Mucosa of stomach (tissue), 1 donor: Measurements from ENCODE around the gene PDZRN4.

Experiments used
- H3K27me3 ChIP-seq: one replicate; pipeline ENCODE4 v1.7.0; 2013; ENCODE audit warnings: mild to moderate bottlenecking, low read length; ENCODE audit not compliant: control insufficient read depth, insufficient read depth
- H3K36me3 ChIP-seq: one replicate; pipeline ENCODE4 v1.7.0; 2013; ENCODE audit warnings: low read length; ENCODE audit not compliant: control insufficient read depth, insufficient read depth
- H3K4me1 ChIP-seq: one replicate; pipeline ENCODE4 v1.7.0; 2013; ENCODE audit warnings: mild to moderate bottlenecking, low read length; ENCODE audit not compliant: control insufficient read depth, insufficient read depth
- H3K4me3 ChIP-seq: one replicate; pipeline ENCODE4 v1.7.0; 2013; ENCODE audit warnings: low read length
- H3K9ac ChIP-seq: one replicate; pipeline ENCODE4 v1.7.0; 2013; ENCODE audit warnings: mild to moderate bottlenecking, low read length, moderate library complexity
- H3K9me3 ChIP-seq: one replicate; pipeline ENCODE4 v1.7.0; 2013; ENCODE audit warnings: mild to moderate bottlenecking, low read length, moderate library complexity; ENCODE audit not compliant: control insufficient read depth
- donor health status: Pancreatic carcinoma.

PDZRN4 gene

DNA sequence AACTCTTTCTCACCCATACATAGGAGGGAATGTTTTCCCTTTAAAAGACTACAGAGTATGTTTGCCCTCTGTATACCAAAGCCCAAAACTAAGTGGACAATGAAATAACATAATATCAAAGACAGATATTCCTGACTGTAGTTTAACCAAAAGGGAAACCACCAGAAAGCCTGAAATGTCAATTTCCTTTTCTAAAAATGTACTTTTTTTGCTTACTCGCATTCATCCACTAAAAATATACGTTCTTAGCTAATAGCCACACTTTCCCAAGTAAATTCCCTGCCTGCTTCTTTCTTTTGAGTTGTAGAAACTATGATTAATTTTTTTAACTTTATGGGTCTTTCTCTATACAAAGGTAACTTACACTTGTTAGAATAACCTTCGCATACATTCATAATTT, 280.2 kb downstream of the PDZRN4 start:
- H3K36me3 ChIP-seq, result no peaks in the 10 kb centered on the region

DNA sequence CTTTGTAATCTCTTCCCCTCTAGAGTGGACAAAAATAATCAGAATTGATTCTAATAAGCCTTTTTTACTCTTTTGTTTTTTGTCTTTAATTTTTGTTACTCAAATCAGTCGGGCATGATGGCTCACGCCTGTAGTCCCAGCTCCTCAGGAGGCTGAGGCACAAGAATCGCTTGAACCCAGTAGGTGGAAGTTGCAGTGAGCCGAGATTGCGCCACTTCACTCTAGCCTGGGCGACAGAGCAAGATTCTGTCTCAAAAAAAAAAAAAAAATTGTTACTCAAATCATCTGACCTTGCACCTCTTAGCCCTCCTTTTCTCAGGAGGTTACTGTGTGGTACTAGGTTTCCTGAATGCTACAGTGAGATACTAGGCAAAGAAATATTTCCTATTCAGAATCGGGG, 280.6 kb downstream of the PDZRN4 start:
- Histone ChIP-seq H3K4me3 (no peak overlapping the region), H3K4me1 (no peaks in the 10 kb centered on the region), H3K36me3 (no peaks in the 10 kb centered on the region), H3K9me3 (no peaks in the 10 kb centered on the region), H3K27me3 (no peaks in the 10 kb centered on the region), H3K9ac (no peak overlapping the region)

More for the DNA sequence above, 280.2 kb downstream of the PDZRN4 start:
- Histone ChIP-seq H3K4me1 (no peaks in the 10 kb centered on the region), H3K4me3 (no peak overlapping the region), H3K27me3 (no peaks in the 10 kb centered on the region), H3K9ac (no peak overlapping the region), H3K9me3 (no peaks in the 10 kb centered on the region)

DNA sequence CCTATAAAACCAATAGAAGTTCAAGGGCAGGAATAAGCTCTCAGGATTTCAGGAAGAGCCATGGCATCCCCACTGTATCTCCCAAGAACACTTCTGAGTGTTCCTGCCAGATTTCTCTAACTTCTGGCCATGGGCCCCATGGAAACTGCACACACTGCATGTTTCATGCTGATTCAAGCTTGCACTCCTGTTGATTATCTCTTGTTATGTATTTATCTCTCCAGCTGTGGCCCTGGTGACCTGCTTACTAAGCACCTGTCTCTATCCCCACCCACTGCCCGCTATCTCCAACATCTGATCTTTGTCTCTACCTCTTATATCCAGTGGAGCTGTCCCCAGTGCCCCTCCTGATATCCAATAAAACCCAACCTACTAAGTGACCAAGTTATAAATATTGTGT, 285.3 kb downstream of the PDZRN4 start:
- Histone ChIP-seq H3K9ac (no peak overlapping the region), H3K4me3 (no peak overlapping the region), H3K4me1 (no peaks in the 10 kb centered on the region), H3K9me3 (no peaks in the 10 kb centered on the region), H3K27me3 (no peaks in the 10 kb centered on the region), H3K36me3 (no peaks in the 10 kb centered on the region)

- Histone ChIP-seq H3K4me3 (no peak overlapping the region), H3K4me1 (no peaks in the 10 kb centered on the region), H3K36me3 (no peaks in the 10 kb centered on the region), H3K27me3 (no peaks in the 10 kb centered on the region), H3K9ac (no peak overlapping the region), H3K9me3 (no peaks in the 10 kb centered on the region)
Observed at GRCh38 chr12:41474001-41474400, 285.9 kb downstream of the PDZRN4 start.

DNA sequence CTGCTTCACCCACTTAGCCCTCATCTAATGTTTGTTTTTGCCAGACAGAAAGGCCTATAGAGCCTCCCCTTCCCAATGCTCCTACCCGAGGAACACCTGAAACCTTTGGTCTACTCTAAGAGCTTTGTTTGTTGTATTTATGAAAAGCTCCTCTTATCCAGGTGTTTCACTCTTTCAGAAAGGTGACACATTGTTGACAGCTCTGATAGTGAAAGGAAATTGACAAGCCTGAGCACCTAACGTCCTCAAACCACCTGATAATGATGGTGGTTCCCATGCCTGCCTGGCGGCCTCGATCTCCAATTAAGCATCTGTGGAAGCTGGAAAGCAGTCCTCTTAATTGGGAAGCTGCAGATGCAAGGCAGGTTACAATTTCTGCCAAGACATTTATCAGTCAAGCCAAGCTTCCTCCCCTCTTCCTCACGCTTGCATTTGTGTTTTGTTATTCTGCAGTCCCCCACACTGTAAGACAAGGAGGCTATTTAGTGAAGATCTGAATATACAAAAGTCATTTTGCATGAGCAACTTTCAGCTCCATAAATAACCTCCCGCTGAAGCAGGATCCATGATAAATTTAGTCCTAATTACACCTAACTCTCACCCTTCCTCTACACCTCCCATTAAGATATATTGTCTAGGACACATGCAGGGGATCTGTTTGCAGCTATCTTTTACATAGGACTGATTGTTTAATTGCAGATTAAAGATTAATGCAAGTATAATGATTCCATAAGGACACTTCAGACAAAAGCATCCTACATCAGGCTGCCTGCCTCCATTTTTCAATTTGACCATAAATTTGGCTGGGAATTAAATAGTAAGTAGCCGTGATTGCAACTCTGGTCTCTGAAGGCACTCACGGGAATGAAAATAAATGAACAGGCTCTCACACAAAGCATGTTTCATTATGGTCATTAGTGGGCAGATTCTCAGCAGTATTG, 288.6 kb downstream of the PDZRN4 start:
- no peak overlapping the region for H3K4me3 ChIP-seq
- H3K27me3 ChIP-seq, result no peaks in the 10 kb centered on the region

GRCh38 chr12:41479426-41479825, 291.3 kb downstream of the PDZRN4 start:
- H3K36me3 ChIP-seq, result no peaks in the 10 kb centered on the region
- H3K27me3 ChIP-seq, result no peaks in the 10 kb centered on the region
- no peak overlapping the region for H3K4me3 ChIP-seq
- no peak overlapping the region for H3K9ac ChIP-seq
- no peaks in the 10 kb centered on the region for H3K9me3 ChIP-seq
- no peaks in the 10 kb centered on the region for H3K4me1 ChIP-seq

More for the DNA sequence above, 288.6 kb downstream of the PDZRN4 start:
- Histone ChIP-seq H3K4me1 (no peaks in the 10 kb centered on the region), H3K9me3 (no peaks in the 10 kb centered on the region), H3K36me3 (no peaks in the 10 kb centered on the region), H3K9ac (no peak overlapping the region)

GRCh38 chr12:41485203-41485602, 297.1 kb downstream of the PDZRN4 start:
- Histone ChIP-seq H3K36me3 (no peaks in the 10 kb centered on the region), H3K9ac (no peak overlapping the region), H3K27me3 (no peaks in the 10 kb centered on the region), H3K4me3 (no peak overlapping the region), H3K9me3 (no peaks in the 10 kb centered on the region), H3K4me1 (no peaks in the 10 kb centered on the region)

- H3K9me3 ChIP-seq, result no peaks in the 10 kb centered on the region
- no peaks in the 10 kb centered on the region for H3K4me1 ChIP-seq
- H3K9ac ChIP-seq, result no peak overlapping the region
- H3K36me3 ChIP-seq, result no peaks in the 10 kb centered on the region
- H3K4me3 ChIP-seq, result no peak overlapping the region
- no peaks in the 10 kb centered on the region for H3K27me3 ChIP-seq
Observed at GRCh38 chr12:41486718-41487117, 298.6 kb downstream of the PDZRN4 start.

DNA sequence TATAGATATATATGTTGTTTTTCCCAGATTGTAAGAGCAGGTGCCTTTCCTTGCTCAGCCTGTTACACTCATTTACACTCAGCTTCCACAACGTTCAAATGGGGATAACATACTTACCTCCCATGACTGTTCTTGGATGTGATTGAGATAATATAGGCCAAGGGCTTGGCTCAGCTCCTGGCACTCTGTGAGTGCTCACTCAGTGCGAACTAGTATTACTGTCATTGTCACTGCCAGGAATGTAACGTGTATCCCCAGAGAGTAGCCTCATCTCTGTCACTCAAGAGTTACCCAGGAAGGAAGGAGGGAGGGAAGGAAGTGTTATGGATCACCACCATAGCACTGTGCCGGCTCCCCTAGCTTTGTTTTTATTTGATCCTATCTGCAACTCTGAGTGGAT, 307.9 kb downstream of the PDZRN4 start:
- Histone ChIP-seq H3K9me3 (no peaks in the 10 kb centered on the region), H3K27me3 (no peaks in the 10 kb centered on the region), H3K4me3 (no peak overlapping the region), H3K36me3 (no peaks in the 10 kb centered on the region), H3K4me1 (no peaks in the 10 kb centered on the region), H3K9ac (no peak overlapping the region)

- Histone ChIP-seq H3K27me3 (no peaks in the 10 kb centered on the region), H3K9ac (no peak overlapping the region), H3K4me3 (no peak overlapping the region), H3K9me3 (no peaks in the 10 kb centered on the region), H3K36me3 (no peaks in the 10 kb centered on the region), H3K4me1 (no peaks in the 10 kb centered on the region)
Observed at GRCh38 chr12:41497409-41497808, 309.3 kb downstream of the PDZRN4 start.

GRCh38 chr12:41504976-41505375, 316.9 kb downstream of the PDZRN4 start:
- no peak overlapping the region for H3K4me3 ChIP-seq
- no peak overlapping the region for H3K9ac ChIP-seq
- H3K9me3 ChIP-seq, result no peaks in the 10 kb centered on the region
- no peaks in the 10 kb centered on the region for H3K4me1 ChIP-seq
- no peaks in the 10 kb centered on the region for H3K27me3 ChIP-seq
- H3K36me3 ChIP-seq, result no peaks in the 10 kb centered on the region

DNA sequence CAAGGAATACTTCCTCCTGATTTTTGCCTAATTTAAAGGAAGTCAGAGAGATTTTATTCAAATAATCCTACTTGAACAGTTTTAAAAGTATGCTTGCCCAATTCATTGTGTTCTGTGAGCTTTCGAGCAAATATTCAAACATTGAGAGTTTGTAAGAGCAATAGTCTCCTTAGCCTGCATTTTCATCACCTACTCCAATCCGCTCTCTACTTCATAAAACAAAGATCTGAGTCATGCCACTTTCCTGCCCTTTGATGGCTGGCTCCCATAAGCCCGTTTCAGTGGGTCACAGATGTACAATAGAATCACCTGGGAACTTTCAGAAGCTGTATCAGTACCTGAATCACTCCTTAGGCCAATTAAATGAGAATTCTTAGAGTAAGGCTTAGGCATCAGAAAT, 319.2 kb downstream of the PDZRN4 start:
- no peaks in the 10 kb centered on the region for H3K27me3 ChIP-seq
- H3K9ac ChIP-seq, result no peak overlapping the region
- no peaks in the 10 kb centered on the region for H3K36me3 ChIP-seq
- no peak overlapping the region for H3K4me3 ChIP-seq
- no peaks in the 10 kb centered on the region for H3K4me1 ChIP-seq
- H3K9me3 ChIP-seq, result no peaks in the 10 kb centered on the region
